GM19023 (cell line): ENCODE results near the gene ZNRD2.
A peak's percentile ranks its signal among the peaks of the same experiment; 100 is the strongest.

ENCODE experiments used
- ATAC-seq: cut with Tn5 transposase; IDR thresholded peaks from one replicate; pipeline ENCODE4 v1.9.1; 2021; ENCODE audit warnings: mild to moderate bottlenecking, moderate library complexity; ENCODE audit not compliant: unreplicated experiment

Gene ZNRD2

GRCh38 chr11:65584723-65585171 lies 14.5 kb downstream of the ZNRD2 start:
- no peak for ATAC-seq

GRCh38 chr11:65585396-65586246 lies 15.3 kb downstream of the ZNRD2 start:
- no peak for ATAC-seq

GRCh38 chr11:65586247-65586630 lies 16.0 kb downstream of the ZNRD2 start:
- no peak for ATAC-seq

GRCh38 chr11:65586676-65587075 lies 16.4 kb downstream of the ZNRD2 start:
- no peak for ATAC-seq

DNA sequence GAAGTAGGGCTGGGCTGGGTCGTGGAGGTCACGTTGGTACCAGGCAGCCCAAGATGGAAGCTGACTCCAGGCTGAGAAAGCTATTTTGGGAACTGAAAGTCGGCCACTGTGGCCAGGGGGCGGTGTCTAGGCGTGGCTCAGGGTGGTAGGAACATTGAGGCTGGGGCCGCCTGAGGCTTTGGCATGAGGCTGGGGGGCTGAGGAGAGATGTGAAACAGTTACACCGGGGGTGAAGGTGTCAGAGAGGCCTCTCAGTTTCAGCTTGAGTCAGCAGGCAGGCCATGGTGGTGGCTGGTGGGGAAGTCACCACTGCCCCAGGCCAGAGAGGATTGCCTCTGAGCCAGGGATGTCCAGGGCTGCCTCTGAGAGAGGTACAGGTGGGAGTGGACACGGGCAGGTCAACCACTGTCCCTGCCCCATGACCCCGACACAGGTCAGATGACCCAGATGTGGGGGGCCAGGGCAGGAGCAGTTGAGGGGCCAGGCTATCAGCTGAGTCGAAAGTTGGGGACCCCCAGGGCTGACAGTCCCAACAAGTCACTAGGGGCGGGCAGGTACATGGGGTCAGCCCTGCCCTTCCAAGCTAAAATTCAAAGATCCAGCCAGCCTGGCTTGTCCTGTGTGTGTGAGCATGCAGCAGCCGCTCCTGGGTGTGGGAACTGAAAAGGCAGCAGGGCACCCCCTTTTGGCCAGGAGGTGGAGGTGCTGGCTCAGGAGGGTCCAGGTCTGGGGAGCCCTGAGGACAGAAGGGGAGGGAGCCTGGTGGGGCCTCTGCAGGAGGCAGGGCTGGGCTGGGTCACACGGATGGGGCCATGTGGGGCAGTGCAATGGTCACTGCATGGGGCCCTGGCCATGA lies 18.1 kb downstream of the ZNRD2 start:
- ATAC-seq, result peak; percentile 72

DNA sequence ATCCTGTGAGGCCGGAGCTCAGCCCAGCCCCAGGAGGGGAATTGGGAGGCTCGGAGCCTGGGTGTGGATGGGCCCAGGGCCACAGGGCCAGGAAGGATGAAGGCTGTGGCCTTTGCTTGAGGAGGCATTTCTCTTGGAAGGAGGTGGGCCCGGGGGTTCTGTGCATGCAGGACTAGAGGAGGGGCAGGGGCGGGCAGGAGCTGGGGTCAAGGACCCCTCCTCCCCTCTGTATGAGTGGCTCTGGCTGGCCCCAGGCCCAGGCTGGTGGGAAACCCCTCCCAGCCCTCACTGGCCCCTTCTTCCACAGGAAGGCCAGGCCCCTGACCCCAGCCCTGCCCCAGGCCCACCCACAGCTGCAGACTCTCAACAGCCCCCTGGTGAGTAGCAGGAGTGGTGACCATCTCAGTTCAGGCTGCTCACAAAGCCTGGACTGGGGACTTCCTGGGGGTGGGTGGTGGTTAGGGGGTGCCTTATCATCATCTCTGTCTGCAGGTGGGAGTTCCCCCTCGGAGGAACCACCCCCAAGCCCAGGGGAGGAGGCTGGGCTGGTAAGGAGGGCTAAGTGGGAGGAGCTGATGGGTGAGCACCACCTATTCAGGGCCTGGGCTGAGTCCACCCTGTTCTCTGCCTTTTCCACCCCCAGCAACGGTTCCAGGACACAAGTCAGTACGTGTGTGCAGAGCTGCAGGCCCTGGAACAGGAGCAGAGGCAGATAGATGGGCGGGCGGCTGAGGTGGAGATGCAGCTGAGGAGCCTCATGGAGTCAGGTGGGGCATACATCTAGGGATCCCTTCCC lies 19.4 kb downstream of the ZNRD2 start:
- ATAC-seq, result no peak

DNA sequence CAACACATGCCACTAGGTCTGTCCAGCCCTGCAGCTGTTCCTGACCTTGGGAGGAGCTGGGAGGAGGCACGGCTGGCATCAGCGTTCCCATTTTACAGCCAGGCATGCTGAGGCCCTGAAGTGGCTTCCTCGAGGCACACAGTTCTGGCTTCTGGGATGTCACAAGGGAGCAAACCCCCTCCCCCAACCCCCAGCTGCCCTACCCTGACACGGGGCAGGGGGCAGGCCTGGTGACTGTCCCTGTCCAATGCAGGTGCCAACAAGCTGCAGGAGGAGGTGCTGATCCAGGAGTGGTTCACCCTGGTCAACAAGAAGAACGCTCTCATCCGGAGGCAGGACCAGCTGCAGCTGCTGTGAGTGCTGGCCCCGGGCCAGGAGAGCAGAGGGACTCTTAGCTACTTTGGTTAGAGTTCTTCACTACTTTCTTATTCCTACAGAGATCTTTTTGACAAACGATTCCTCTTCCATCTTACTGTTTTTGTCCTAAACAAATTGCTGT lies 20.0 kb downstream of the ZNRD2 start:
- no peak for ATAC-seq

DNA sequence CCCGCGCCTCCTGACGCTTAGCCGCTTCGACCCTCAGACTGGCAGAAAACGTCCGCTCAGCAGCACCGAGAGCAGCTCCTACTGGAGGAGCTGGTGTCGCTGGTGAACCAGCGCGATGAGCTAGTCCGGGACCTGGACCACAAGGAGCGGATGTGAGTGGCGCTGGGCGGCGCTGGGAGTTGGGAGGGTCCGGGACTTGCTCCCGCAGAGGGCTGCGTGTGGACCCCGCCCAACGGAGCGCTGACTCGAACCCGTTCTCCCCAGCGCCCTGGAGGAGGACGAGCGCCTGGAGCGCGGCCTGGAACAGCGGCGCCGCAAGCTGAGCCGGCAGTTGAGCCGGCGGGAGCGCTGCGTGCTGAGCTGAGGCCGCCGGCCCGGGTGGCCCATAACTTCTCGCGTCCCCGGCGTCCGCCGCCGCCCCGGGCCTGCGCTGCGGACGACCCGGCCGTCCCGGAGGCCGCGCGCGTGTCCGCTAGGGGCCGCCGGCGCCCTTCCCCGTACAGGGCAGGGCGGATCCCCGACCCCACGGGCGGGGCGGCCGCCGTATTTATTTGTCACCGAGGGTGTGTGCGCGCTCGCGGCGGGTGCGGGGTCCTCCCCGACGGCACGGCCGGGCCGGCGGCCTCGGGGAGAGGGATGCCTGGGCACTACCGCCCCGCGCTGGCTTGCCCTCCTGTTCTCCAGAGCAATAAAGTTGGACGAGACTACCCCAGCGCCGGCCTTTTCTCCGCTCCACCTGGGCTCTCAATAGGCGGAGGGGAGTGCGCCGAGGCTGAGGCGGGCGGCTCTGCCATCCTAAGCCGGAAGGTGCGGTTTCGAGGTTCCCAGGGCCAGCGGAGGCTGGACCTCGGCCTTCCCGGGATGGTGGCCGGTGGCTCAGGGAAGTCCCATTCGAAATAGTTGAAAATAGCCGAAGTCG lies 21.9 kb downstream of the ZNRD2 start:
- no peak for ATAC-seq

DNA sequence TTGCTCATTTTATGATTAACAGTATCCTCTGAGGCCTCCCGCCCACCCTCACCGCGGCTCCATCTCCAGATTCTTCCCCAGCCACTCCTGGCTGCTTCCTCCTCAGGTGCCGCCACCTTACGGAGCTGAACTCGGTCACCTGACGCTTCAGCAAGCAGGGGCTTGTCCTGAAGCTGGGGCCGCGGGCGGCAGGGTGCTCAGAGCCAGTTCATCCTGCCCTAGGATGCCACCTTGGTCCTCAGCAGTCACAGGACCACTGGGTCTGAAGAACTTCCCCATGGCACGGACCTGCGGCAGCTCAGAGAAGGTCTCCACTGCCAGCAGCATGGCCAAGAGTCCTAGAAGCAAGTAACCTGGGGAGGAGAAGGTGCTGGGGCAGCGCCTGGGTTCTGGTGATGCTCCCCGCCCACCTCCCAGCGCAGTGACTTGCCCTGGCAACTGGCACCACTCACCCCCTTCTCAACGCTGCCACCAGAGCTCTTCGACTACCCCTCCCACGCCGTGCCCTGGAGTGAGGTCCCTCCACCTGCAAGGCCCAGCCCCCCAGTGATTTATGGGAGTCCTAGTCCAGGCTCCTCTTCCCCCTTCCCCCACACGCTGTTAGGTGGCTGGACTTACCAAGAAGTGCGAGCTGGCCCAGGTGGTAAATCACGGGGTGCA lies 22.7 kb downstream of the ZNRD2 start:
- no peak for ATAC-seq

DNA sequence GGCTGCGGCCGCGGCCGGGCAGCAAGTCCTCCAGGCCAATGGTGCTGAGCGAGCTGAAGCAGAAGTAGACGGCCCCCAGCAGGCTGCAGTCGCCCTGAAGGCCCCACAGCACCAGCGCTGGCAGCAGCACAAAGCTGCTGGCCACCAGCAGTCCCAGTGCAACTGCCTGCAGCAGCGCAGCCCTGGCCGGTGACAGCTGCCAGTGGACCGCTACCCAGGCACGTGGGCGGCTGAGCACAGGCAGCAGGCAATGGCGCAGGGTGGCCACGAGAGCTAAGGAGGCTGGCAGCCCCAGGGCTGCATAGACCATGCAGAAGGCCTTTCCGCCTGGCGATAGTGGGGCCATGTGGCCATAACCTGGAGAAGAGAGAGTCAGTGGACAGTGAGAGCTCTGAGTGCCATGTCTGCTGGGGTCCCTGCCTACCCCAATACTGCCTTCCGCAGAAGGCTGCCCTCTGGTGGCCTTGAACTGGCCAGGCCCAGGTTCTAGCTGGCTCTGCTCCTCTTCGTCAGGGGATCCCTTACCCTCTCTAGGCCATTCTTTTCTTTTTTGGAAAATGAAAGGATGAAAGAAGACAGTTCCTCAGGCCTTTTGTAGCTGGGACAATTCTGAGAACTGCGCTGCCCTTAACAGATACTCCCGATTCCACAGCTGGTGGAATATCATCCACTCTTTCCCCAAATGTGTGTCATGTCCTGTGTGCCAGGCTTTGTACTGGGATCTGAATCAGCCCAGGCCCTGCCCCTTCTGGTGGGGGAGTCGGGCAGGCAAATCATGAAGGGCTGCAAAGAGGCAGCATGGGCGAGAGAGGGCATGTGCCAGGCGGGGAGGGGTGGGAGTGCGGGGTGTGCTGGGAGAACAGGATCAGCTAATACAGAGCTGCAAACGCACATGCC lies 23.5 kb downstream of the ZNRD2 start:
- no peak for ATAC-seq

DNA sequence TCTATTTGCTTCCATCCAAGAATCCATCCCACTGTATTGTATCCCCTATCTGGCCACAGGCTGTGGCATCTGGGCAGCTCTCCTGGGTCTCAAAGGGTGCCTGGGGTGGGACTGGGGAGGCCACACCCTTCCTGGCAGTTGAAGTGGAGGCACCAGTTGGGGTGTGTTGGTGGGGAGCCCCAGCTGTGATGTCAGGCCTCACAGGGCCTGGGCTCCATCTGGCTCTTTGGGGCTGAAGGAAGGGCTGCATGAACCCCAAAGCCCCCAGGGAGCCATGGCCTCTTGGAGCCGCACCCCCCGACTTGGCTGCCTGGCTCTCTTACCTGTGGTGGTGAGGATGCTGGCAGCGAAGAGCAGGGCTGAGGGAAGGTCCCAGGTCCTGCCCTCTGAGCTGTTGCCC lies 24.9 kb downstream of the ZNRD2 start:
- no peak for ATAC-seq

DNA sequence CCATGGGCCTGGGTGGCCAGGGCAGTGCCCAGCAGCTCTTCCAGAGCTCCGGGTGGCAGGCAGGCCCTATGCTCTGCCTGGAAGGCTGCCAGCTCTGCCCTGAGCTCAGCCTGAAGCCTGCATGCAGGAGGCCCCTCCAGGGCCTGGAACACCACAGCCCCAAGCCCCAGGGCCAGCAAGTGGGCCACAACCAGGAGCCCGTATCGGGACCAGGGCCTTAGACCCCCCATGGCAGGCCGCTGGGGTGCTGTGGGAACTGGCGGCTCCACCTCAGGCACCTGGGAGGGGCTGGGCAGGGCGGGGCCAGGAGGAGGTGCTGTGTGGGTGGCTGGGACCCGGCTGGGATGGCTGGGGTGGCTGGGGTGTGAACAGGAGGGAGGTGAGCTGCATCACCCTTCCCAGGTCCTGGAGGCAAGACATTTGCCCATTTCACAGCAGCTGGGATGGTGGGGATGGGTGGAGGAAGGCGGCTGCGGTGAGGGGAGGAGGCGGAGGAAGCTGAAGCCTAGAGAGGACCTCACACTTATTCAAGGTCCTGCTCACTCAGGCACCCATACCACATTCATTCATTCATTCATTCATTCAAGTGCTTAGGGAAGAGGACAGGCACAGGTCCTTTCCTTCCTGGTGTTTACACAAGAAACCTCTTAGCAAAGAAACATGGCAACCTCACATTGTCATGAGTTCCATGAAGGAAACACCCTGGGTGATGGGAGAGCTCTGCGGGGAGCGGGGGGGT lies 25.4 kb downstream of the ZNRD2 start, which contains the start of gene KCNK7:
KCNK7 (minus strand) TSS at position 258 of the 739 bp plus-strand sequence; CDS start at position 230, 28 bp downstream.
- ATAC-seq, result no peak

DNA sequence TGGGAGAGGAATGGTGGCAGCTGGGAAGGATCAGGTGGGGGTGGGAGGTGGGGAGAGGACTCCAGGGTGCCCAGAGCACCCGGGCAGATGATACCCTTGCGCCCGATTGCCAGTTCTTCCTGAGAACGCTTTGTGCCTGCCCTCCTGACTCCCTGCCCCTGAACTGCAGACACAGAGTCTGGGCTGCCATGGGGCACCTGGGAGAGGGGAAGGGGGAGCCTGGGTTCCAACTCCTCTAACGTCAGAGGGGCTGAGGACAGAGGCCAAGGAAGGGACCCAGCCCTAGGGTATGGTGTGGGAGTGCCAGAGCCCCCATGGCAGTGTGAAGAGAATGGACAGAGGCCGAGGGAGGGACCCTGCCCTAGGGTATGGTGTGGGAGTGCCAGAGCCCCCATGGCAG lies 26.2 kb downstream of the ZNRD2 start:
- no peak for ATAC-seq

GRCh38 chr11:65598258-65598699 lies 28.0 kb downstream of the ZNRD2 start:
- no peak for ATAC-seq

- no peak for ATAC-seq
These were observed 29.1 kb downstream of the ZNRD2 start for GRCh38 chr11:65599216-65599954.

- ATAC-seq, result no peak
These were observed 29.6 kb downstream of the ZNRD2 start for GRCh38 chr11:65599955-65600246.

DNA sequence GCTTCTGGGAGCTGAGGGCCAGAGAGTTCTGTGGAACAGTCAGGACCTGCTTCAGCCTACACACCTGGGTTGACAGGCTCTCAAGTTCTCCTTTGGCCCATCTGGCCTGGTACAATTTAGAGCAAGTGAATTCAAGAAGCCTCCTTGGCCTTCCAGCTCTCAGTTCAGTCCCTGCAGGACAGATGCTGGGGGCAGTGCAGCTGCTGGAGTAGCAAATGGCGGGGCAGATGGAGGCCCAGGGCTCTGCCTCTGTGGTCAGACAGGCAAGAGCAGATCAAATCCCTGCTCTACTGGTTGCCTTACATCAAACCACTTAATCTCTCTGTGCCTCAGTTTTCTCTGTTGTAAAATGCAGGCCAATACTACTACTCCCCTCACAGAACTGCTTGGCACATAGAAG lies 34.0 kb downstream of the ZNRD2 start:
- ATAC-seq, result no peak
